ENCODE data around the gene HRAS. TPM values are rescaled to one million over a fixed set of nuclear protein-coding genes. Genes with fewer than 3 reads are reported as not detected.

The HRAS gene
- total and polyA plus RNA-seq, 2 of the 13 experiments (the other 11 are each of a cell fraction or from before 2014, with no cell fraction given): 32.9 to 50.0 TPM

DNA sequence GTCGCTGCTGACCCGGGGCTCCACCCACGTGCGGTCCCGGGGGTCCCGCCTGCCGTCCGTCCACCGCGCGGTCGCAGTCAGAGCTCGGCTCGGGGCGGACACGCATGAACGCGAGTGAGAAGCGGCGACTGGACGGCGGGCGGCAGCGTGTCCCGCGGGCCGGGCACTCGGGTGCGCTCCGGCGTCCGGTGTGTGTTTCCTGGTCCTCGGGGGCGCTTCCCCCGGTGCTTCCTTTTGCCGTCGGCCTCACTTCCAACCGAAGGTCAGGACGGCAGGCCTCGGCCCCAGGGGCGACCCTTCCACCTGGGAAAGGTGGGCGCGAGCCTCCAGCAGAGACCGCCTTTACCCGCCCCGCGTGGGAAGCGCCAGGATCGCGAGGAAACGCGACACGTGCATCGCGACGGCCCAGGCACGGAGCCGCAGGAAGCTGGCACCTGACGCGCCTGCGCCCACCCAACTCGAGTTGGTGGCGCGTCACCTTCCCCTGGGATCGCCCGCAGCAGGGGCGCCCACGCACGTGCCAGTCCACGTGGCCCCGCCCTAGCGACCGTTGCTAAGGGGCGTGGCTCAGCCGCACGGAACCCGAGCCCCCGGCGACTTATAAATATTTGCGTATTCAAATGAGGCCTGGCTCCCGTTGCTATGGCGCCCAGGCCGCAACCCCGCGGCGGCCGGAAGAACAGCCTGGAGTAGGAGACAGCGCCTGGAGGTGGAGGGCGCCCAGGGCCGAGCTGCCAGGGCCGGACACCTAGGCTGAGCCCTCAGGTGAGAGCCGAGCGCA is 1.7 kb upstream of the HRAS start, which contains the start of gene LRRC56 (continued):
- TF ChIP-seq SATB2 (CRISPR knock-in tag; IDR thresholded peaks at IDR 0.05) (no peak), RFX3 (CRISPR knock-in tag; IDR thresholded peaks at IDR 0.05) (peak; percentile 98), ZNF562 (CRISPR knock-in tag; IDR thresholded peaks at IDR 0.05; ENCODE audit: borderline replicate concordance) (no peak), SP1 (IDR thresholded peaks at IDR 0.05) (no peak), SP1 (CRISPR knock-in tag; IDR thresholded peaks at IDR 0.05) (peak; percentile 70), ZNF335 (CRISPR knock-in tag; IDR thresholded peaks at IDR 0.05) (no peak), SP2 (CRISPR knock-in tag; IDR thresholded peaks at IDR 0.05) (peak; percentile 46; the same call in 1 of the 2 replicates), ZFX (CRISPR knock-in tag; IDR thresholded peaks at IDR 0.05; ENCODE audit: low read depth) (peak; percentile 37; the same call in 1 of the 2 replicates)
- TF ChIP-seq, protein P1, sequence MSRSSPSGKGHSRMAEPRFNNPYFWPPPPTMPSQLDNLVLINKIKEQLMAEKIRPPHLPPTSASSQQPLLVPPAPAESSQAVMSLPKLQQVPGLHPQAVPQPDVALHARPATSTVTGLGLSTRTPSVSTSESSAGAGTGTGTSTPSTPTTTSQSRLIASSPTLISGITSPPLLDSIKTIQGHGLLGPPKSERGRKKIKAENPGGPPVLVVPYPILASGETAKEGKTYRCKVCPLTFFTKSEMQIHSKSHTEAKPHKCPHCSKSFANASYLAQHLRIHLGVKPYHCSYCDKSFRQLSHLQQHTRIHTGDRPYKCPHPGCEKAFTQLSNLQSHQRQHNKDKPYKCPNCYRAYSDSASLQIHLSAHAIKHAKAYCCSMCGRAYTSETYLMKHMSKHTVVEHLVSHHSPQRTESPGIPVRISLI (CRISPR knock-in tag; IDR thresholded peaks at IDR 0.05; ENCODE audit: borderline replicate concordance): no peak
- TF ChIP-seq, protein P2, sequence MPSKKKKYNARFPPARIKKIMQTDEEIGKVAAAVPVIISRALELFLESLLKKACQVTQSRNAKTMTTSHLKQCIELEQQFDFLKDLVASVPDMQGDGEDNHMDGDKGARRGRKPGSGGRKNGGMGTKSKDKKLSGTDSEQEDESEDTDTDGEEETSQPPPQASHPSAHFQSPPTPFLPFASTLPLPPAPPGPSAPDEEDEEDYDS (CRISPR knock-in tag; IDR thresholded peaks at IDR 0.05): peak; percentile 50; the same call in 1 of the 2 replicates
- TF ChIP-seq, protein P3, sequence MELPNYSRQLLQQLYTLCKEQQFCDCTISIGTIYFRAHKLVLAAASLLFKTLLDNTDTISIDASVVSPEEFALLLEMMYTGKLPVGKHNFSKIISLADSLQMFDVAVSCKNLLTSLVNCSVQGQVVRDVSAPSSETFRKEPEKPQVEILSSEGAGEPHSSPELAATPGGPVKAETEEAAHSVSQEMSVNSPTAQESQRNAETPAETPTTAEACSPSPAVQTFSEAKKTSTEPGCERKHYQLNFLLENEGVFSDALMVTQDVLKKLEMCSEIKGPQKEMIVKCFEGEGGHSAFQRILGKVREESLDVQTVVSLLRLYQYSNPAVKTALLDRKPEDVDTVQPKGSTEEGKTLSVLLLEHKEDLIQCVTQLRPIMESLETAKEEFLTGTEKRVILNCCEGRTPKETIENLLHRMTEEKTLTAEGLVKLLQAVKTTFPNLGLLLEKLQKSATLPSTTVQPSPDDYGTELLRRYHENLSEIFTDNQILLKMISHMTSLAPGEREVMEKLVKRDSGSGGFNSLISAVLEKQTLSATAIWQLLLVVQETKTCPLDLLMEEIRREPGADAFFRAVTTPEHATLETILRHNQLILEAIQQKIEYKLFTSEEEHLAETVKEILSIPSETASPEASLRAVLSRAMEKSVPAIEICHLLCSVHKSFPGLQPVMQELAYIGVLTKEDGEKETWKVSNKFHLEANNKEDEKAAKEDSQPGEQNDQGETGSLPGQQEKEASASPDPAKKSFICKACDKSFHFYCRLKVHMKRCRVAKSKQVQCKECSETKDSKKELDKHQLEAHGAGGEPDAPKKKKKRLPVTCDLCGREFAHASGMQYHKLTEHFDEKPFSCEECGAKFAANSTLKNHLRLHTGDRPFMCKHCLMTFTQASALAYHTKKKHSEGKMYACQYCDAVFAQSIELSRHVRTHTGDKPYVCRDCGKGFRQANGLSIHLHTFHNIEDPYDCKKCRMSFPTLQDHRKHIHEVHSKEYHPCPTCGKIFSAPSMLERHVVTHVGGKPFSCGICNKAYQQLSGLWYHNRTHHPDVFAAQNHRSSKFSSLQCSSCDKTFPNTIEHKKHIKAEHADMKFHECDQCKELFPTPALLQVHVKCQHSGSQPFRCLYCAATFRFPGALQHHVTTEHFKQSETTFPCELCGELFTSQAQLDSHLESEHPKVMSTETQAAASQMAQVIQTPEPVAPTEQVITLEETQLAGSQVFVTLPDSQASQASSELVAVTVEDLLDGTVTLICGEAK (IDR thresholded peaks at IDR 0.05): no peak
- TF ChIP-seq, protein P3 (CRISPR knock-in tag; IDR thresholded peaks at IDR 0.05): no peak
- TF ChIP-seq, protein P4, sequence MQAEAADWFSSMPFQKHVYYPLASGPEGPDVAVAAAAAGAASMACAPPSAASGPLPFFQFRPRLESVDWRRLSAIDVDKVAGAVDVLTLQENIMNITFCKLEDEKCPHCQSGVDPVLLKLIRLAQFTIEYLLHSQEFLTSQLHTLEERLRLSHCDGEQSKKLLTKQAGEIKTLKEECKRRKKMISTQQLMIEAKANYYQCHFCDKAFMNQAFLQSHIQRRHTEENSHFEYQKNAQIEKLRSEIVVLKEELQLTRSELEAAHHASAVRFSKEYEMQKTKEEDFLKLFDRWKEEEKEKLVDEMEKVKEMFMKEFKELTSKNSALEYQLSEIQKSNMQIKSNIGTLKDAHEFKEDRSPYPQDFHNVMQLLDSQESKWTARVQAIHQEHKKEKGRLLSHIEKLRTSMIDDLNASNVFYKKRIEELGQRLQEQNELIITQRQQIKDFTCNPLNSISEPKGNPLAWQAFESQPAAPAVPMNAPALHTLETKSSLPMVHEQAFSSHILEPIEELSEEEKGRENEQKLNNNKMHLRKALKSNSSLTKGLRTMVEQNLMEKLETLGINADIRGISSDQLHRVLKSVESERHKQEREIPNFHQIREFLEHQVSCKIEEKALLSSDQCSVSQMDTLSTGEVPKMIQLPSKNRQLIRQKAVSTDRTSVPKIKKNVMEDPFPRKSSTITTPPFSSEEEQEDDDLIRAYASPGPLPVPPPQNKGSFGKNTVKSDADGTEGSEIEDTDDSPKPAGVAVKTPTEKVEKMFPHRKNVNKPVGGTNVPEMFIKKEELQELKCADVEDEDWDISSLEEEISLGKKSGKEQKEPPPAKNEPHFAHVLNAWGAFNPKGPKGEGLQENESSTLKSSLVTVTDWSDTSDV (CRISPR knock-in tag; IDR thresholded peaks at IDR 0.05): no peak
- TF ChIP-seq, protein P5, sequence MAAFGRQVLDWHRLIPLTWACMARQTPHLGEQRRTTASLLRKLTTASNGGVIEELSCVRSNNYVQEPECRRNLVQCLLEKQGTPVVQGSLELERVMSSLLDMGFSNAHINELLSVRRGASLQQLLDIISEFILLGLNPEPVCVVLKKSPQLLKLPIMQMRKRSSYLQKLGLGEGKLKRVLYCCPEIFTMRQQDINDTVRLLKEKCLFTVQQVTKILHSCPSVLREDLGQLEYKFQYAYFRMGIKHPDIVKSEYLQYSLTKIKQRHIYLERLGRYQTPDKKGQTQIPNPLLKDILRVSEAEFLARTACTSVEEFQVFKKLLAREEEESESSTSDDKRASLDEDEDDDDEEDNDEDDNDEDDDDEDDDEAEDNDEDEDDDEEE (CRISPR knock-in tag; IDR thresholded peaks at IDR 0.05): no peak
